ENCODE results near the gene CHAC1.

- no peak for TF ChIP-seq EZH2phosphoT487 (conservative IDR thresholded peaks at IDR 0.05; ENCODE audit: low read length)
- TF ChIP-seq, protein P1, sequence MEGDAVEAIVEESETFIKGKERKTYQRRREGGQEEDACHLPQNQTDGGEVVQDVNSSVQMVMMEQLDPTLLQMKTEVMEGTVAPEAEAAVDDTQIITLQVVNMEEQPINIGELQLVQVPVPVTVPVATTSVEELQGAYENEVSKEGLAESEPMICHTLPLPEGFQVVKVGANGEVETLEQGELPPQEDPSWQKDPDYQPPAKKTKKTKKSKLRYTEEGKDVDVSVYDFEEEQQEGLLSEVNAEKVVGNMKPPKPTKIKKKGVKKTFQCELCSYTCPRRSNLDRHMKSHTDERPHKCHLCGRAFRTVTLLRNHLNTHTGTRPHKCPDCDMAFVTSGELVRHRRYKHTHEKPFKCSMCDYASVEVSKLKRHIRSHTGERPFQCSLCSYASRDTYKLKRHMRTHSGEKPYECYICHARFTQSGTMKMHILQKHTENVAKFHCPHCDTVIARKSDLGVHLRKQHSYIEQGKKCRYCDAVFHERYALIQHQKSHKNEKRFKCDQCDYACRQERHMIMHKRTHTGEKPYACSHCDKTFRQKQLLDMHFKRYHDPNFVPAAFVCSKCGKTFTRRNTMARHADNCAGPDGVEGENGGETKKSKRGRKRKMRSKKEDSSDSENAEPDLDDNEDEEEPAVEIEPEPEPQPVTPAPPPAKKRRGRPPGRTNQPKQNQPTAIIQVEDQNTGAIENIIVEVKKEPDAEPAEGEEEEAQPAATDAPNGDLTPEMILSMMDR (IDR thresholded peaks at IDR 0.05; ENCODE audit: insufficient read depth, low read length, poor library complexity, severe bottlenecking) = no peak
Measured at GRCh38 chr15:40932156-40932555, 21.1 kb upstream of the CHAC1 start.
